ENCODE results near the gene WRAP73. TPM values are rescaled to one million over a fixed set of nuclear protein-coding genes. Genes with fewer than 3 reads are reported as not detected.

WRAP73 gene
- total RNA-seq, 1 experiment from 2014 or later: 57.2 TPM

DNA sequence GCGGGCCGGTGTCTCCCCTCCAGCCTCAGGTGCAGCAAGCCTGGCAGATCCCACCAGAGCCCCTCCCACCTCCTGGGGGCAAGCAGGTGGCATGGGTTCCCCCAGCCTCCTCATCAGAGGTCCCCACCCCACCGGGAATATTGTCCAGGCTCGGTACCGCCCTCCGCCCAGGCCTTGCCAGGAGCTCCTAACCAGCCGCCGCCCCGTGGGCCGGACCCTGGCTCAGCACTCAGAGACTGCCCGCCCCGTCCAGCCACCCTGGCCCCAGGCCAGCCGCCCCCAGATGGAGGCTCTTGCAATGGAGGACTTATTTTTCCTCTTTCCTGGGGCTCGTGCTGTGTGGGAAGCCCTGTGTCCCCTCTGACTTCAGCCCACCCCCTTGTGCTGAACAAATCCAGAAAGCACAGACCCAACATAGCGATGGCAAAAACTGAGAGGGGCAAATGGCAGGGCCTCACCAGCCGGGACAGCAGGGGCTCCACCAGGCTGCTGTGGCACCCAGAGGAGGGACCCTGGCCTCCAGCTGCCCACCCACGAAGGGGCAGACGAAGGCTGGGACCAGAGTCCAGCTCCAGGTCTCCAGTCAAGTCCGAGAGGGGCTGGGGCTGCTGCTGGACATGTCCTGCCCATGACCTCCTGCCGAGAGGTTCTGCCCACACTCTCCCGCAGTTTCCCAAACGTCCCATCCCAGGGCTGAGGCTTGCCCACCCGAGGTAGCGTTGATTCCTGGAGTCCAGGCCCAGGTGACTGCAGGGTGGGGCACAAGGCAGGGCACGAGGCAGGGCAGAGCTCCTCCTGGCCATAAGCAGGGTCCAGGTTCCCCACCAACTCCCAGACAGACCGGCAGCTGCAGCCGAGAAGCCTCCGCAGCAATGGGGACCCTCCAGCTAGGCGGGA, 46.1 kb downstream of the WRAP73 start:
- no peak for DNase-seq
- no peaks in the 10 kb centered on the region for H3K79me2 ChIP-seq (ENCODE audit: low read length)
- H3K9me2 ChIP-seq (replicated peaks; ENCODE audit: low read length): no peaks in the 10 kb centered on the region
- no peaks in the 10 kb centered on the region for H3K4me1 ChIP-seq (ENCODE audit: insufficient read depth, low read length)
- H3K4me3 ChIP-seq (ENCODE audit: low read length): no peak overlapping the region
- H3K9me3 ChIP-seq (ENCODE audit: low read length): 0 out of 2 replicates have a peak, but pooled peaks cover 6% of the 10 kb centered on the region
- CTCF ChIA-PET: interaction anchor here (0.8 kb wide), 1 partner anchor 15 kb away, joined by 5 read pairs; no protein-coding TSS in a partner anchor
- no peaks in the 10 kb centered on the region for H4K20me1 ChIP-seq (ENCODE audit: low read length)
- H3K9ac ChIP-seq (ENCODE audit: low read length): no peak overlapping the region
- intact Hi-C loops (cut with micrococcal nuclease): no loop called here
- H3K27ac ChIP-seq (ENCODE audit: low read length): no peak overlapping the region
- ATAC-seq: no peak
- TF ChIP-seq EZH2phosphoT487 (IDR thresholded peaks at IDR 0.05; ENCODE audit: borderline replicate concordance, low read length) (no peak), EZH2 (IDR thresholded peaks at IDR 0.05; ENCODE audit: low read length, unreplicated experiment) (no peak)
- TF ChIP-seq, protein P1, sequence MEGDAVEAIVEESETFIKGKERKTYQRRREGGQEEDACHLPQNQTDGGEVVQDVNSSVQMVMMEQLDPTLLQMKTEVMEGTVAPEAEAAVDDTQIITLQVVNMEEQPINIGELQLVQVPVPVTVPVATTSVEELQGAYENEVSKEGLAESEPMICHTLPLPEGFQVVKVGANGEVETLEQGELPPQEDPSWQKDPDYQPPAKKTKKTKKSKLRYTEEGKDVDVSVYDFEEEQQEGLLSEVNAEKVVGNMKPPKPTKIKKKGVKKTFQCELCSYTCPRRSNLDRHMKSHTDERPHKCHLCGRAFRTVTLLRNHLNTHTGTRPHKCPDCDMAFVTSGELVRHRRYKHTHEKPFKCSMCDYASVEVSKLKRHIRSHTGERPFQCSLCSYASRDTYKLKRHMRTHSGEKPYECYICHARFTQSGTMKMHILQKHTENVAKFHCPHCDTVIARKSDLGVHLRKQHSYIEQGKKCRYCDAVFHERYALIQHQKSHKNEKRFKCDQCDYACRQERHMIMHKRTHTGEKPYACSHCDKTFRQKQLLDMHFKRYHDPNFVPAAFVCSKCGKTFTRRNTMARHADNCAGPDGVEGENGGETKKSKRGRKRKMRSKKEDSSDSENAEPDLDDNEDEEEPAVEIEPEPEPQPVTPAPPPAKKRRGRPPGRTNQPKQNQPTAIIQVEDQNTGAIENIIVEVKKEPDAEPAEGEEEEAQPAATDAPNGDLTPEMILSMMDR (conservative IDR thresholded peaks at IDR 0.05; ENCODE audit: low read depth, low read length): no peak
- no peaks in the 10 kb centered on the region for H3K36me3 ChIP-seq (ENCODE audit: low read depth, low read length)
- H3K27me3 ChIP-seq (ENCODE audit: low read length): no peaks in the 10 kb centered on the region
- BruUV-seq (replicated peaks): no TSS peak
- H2AFZ ChIP-seq (ENCODE audit: low read length): no peak overlapping the region
- H3K4me2 ChIP-seq (ENCODE audit: low read length): no peak overlapping the region
- no peaks in the 10 kb centered on the region for H3F3A ChIP-seq (ENCODE audit: low read length, unreplicated experiment)
- POLR2A ChIA-PET (ENCODE audit: unreplicated experiment): no interaction called here

DNA sequence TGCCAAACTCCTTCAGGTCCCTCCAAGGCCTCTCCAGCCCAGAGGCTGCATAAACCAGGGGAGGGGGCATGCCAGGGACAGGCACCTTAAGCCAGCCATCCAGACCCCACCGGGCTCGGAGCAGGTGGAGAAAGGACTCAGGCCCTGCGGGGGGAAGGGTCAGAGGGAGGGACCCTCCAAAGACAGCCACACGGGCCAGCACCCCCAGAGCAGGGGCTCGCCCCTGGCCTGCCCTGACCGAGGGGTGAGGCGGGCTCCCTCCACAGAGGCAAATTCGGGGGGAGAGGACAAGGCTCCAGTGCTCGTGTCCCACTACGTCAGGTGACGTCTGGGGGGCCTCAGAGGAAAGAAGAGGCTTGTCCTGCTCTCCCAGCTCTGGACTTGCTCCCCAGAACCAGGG, 46.7 kb downstream of the WRAP73 start:
- BruUV-seq (replicated peaks): no TSS peak
- ATAC-seq (no peak), DNase-seq (no peak)
- H3K36me3 ChIP-seq (ENCODE audit: low read depth, low read length): no peaks in the 10 kb centered on the region
- intact Hi-C loops (cut with micrococcal nuclease): no loop called here
- no peak overlapping the region for H3K4me2 ChIP-seq (ENCODE audit: low read length)
- no peaks in the 10 kb centered on the region for H3K79me2 ChIP-seq (ENCODE audit: low read length)
- H3K9me2 ChIP-seq (replicated peaks; ENCODE audit: low read length): no peaks in the 10 kb centered on the region
- no peaks in the 10 kb centered on the region for H3K27me3 ChIP-seq (ENCODE audit: low read length)
- POLR2A ChIA-PET (ENCODE audit: unreplicated experiment): no interaction called here
- H4K20me1 ChIP-seq (ENCODE audit: low read length): no peaks in the 10 kb centered on the region
- CTCF ChIA-PET: no interaction called here
- TF ChIP-seq EZH2phosphoT487 (IDR thresholded peaks at IDR 0.05; ENCODE audit: borderline replicate concordance, low read length): no peak
- no peak for TF ChIP-seq EZH2 (IDR thresholded peaks at IDR 0.05; ENCODE audit: low read length, unreplicated experiment)
- TF ChIP-seq, protein P1 (conservative IDR thresholded peaks at IDR 0.05; ENCODE audit: low read depth, low read length): no peak
- H3F3A ChIP-seq (ENCODE audit: low read length, unreplicated experiment): no peaks in the 10 kb centered on the region
- H3K27ac ChIP-seq (ENCODE audit: low read length): no peak overlapping the region
- H3K4me1 ChIP-seq (ENCODE audit: insufficient read depth, low read length): no peaks in the 10 kb centered on the region
- H2AFZ ChIP-seq (ENCODE audit: low read length): no peak overlapping the region
- H3K9ac ChIP-seq (ENCODE audit: low read length): no peak overlapping the region
- H3K9me3 ChIP-seq (ENCODE audit: low read length): 0 out of 2 replicates have a peak, but pooled peaks cover 6% of the 10 kb centered on the region
- no peak overlapping the region for H3K4me3 ChIP-seq (ENCODE audit: low read length)

DNA sequence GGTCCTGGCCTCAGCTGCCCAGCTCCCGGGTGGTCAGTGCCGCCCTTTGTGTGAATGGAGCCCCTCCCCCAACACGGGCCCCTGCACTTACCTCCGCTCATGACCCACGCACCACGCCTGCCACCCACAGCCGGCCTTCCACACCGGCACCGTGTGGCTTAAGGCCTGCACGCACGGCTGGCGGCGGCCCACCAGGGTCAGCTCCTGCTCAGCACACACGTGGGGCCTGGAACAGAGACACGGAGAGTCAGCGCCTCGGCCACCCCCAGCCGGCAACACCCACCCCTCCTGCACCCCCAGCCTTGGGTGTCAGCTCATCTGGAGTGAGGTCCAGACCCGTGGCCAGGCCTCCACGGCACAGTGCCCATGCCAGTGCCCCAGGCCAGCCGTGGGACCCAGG, 47.5 kb downstream of the WRAP73 start:
- POLR2A ChIA-PET (ENCODE audit: unreplicated experiment): no interaction called here
- no peak overlapping the region for H3K9ac ChIP-seq (ENCODE audit: low read length)

More for the DNA sequence above, 47.5 kb downstream of the WRAP73 start:
- Histone ChIP-seq H3K27me3 (ENCODE audit: low read length) (no peaks in the 10 kb centered on the region), H4K20me1 (ENCODE audit: low read length) (no peaks in the 10 kb centered on the region), H3K9me3 (ENCODE audit: low read length) (0 out of 2 replicates have a peak, but pooled peaks cover 6% of the 10 kb centered on the region), H3F3A (ENCODE audit: low read length, unreplicated experiment) (no peaks in the 10 kb centered on the region), H3K79me2 (ENCODE audit: low read length) (no peaks in the 10 kb centered on the region), H2AFZ (ENCODE audit: low read length) (no peak overlapping the region), H3K4me2 (ENCODE audit: low read length) (no peak overlapping the region), H3K4me1 (ENCODE audit: insufficient read depth, low read length) (no peaks in the 10 kb centered on the region), H3K27ac (ENCODE audit: low read length) (no peak overlapping the region), H3K9me2 (replicated peaks; ENCODE audit: low read length) (no peaks in the 10 kb centered on the region), H3K4me3 (ENCODE audit: low read length) (no peak overlapping the region), H3K36me3 (ENCODE audit: low read depth, low read length) (no peaks in the 10 kb centered on the region)
- BruUV-seq (replicated peaks): no TSS peak
- DNase-seq (no peak), ATAC-seq (no peak)
- CTCF ChIA-PET: no interaction called here
- intact Hi-C loops (cut with micrococcal nuclease): no loop called here
- TF ChIP-seq EZH2phosphoT487 (IDR thresholded peaks at IDR 0.05; ENCODE audit: borderline replicate concordance, low read length) (no peak), EZH2 (IDR thresholded peaks at IDR 0.05; ENCODE audit: low read length, unreplicated experiment) (no peak)
- TF ChIP-seq, protein P1 (conservative IDR thresholded peaks at IDR 0.05; ENCODE audit: low read depth, low read length): no peak

All from PC-3 (cell line).